HG02943 (cell line): ENCODE results near the gene ERFL.
"Not testable (repeated sequence)": the region's sequence is repeated elsewhere in the genome, so short reads cannot be mapped to it uniquely, and the experiment has no call there.

Experiments
- ATAC-seq: cut with Tn5 transposase; IDR thresholded peaks from one replicate; pipeline ENCODE4 v1.9.1; 2021; ENCODE audit warnings: mild to moderate bottlenecking, low read depth, moderate library complexity; ENCODE audit not compliant: unreplicated experiment

The ERFL gene

DNA sequence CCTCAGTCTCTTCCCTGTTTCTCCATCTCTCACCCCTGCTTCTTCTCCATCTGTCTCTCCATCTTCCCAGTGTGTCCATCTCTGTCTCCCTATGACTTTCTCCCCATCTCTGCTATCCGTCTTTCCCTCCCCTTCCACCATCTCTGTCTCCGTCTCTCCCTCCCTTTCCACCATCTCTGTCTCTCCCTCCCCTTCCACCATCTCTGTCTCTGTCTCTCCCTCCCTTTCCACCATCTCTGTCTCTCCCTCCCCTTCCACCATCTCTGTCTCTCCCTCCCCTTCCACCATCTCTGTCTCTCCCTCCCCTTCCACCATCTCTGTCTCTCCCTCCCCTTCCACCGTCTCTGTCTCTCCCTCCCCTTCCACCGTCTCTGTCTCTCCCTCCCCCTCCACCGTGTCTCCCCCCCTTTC is 13.8 kb downstream of the ERFL start:
- not testable (repeated sequence) for ATAC-seq

DNA sequence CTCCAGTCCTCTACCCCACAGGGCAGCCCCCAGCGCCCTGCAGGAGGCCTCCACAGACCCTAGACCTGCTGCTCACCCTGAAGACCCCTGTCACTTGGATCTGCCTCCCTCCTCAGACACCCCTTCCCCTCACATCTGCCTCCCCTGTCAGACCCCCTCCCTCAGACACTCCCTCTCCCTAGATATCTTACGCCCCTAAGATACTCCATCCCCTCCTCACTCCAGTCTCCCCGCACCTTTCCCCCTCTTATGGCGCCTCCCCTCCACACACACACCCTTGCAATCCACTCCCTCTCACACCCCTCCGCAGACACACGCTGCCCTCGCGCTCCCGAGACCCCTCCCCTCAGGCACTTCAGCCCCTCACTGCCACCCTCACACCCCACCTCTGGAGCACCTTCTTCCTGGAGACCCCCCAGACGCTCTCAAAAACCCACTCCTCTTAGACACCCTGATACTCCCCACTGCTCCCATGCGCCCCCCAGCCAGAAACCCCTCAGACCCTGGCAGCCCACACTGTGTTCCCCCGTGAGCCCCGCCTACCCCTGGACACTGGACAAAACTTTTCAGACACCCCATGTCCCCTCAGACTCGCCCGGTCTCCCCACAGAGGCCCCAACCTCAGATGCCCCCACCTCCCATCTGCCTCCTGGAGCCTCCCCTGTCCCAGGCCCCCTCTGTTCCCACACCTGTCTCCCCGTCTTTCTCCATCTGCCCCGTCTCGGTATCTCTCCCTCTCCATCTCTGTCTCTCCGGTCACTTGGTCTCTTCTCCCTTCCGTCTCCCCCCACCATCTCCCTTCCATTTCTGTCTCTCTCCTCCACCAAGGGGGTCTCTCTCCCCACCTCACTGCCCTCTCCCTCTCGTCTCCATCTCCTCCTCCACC is 14.5 kb downstream of the ERFL start:
- no peak for ATAC-seq

DNA sequence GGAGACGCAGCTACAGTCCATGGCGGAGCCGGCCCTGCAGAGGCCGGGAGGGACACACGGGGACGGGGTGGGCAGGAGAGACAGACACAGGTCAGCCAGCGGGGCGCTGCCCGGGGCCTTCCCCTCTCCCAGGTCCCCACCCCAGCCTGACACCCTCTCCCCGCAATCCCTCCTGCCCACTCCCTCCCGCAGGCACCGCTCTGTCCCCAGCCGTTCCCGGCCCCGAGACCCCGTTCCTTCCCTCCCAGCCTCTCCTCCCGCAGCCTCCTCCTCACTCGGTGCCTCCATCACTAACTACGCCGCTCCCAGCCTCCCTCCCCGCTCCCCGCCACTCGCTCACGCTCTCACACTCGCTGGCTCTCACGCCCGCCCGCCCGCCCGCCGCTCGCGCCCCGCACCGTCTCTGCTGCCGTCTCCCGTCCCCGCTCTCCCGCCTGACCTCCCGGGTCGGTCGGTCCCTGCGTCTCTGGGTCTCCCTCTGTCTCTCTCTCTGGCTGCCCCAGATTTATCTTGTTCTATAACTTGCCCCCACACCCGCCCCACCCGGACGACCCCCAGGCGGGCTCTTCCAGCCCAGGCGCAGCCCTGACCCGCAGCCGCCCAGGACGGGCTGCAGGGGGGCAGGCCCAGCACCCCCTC is 15.2 kb downstream of the ERFL start:
- ATAC-seq = no peak

DNA sequence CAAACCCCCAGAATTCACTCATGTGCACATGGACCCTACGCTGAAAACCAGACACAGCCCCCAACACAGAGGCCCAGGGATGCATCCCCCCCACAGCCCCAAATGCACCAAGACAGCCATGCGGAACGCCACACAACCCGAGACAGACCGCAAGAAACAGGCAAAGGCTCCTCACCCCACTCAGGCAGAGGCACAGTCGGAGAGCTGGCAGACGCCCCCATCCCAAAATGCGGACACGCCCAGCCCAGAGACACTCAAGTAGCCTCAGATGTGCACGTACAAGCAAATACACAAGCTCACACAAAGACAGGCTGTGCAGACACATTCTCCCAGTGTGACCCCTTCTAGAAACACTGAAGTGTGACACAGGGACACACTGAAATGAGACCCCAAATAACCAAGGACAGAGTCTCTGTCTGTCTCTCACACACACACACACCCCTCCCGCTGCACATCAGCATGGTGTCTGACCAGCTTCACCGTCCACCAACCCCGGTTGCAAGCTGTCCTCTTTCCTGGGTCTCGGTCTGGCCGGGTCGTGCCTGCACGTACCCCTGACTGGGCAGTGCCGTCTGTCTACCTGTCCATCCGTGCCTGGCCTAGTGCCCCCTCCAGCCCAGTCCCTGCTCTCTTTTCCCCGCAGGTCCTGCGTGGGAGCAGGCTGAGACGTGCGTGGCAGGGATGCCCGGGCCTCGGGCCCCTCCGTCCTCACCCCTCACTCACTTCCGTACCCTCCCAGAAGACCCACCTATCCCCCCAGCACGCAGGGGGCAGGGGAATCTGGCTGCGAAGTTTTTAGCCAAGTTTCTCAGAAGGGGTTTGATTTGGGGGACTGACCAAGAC is 16.1 kb downstream of the ERFL start:
- no peak for ATAC-seq

DNA sequence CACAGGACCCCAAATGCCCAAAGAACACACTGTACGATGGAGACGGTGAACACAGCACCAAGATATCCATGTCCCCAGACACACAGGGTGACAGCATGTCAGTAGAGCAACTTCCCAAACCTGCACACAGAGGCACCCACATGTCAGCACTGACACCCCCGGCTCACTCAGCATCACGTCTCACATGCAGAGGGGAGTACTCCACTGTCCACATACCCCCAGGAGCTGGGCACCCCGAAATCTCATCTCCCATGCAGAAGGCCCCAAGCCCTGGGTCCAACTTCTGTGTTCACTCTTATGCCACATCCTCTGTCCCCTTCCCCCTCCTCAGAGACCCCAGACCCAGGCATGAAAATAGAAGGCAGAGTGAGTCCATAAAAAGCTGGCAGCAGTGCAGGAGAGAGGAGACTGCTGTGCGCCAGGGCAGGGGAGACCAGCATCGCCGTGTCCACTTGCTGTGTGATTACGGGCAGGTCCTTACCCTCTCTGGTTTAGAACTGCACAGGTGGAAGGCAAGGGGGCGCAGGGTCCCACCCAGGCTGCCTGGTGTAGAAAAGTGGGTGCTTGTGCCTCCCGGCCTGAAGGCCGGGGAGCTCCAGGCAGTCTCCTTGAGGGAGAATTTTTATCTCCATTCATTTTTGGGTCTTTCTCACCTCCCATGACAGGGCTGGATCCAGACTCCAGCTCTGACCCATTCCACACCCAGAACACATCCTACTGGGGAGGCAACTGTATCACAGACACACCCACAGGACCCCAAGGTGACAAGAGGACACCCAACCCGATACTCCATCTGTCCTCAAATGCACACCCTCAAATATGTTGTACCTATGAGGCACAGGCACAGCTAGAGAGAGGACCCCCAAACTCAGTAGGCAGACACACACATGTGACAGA is 17.0 kb downstream of the ERFL start:
- ATAC-seq = no peak

DNA sequence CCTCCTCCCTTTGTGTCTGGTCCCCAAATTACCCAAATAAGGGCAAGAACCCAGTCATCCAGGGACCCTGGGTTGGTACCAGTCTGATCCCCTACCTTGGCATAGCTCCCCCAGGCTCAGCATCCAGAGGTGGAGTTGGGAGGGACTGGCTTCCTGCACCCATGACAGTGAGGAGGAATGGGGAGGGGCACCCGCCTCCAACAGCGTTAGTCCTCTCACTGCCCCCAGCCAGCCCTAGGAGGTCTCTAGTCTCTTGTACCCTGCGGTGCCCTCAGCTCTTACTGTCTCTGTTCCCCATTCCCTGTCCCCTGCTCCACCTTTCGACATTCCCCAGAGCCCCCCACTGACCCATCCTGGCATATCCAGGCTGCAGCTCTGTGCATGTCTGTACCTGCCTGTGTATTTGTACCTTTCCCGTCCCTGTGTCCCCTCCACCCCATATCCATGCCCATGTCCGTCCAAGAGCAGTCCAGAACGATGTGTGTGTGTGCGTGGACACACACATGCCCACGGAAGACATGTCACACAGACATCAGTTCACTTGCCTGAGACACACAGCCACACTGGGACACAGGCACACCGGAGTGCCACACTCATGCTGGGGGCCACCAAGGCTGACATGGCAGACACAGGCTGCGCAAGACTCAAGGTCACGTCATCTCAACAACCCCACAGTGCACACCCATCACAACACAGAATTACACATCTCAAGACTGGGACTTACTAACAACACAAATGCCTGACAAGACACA is 17.8 kb downstream of the ERFL start:
- ATAC-seq = no peak

DNA sequence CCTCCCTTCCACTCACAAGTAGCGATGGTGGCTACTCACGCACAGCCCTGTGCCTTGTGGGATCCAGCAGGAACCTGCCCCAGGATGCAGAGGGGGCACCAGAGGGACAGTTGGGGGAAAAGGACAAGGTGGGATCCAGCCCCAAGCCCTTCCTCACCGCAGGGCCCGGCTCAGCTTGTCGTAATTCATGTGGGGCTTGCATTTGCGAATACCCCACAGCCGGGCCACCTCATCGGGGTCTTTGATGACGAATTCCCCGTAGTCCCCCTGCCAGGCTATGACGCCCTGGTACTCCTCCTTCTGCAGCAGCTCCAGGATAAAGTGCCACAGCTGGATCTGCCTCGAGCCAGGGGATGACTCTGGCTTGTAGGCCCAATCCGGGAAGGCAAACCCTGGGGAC is 18.5 kb downstream of the ERFL start:
- ATAC-seq = no peak

DNA sequence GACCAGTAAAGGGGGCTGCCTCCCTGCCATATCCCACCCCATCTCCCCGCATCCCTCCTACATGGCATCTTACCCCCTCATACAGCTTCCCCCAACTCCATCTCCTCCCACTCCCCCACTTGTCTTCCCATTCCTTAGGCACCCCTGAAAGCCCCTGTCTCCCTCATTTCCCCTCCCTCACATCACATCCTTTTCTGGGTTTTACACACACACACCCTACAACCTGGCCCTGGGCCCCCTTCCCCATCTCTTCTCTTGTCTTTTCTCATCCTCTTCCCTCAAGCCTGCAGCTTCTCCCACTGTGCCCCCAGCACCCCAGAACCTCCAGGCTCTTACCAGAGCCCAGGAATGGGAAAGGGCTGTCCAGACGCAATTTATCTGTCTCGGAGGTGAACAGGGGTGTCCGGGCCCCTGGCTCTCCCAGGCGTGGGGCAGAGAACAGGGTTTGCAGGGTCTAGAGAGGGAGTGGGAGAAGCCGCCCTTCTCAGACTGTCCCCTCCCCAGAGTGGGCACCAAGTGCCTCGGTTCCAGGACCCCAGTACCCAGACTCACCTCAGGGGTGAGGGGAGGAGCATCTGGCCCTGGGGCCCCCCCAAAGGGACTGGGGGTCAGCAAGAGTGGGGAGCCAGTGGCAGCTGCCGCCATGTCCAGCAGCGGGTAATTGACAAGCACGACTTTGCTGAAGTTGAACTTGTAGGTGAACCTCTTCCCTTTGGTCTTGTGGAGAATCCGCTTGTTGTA is 19.4 kb downstream of the ERFL start:
- ATAC-seq = no peak

DNA sequence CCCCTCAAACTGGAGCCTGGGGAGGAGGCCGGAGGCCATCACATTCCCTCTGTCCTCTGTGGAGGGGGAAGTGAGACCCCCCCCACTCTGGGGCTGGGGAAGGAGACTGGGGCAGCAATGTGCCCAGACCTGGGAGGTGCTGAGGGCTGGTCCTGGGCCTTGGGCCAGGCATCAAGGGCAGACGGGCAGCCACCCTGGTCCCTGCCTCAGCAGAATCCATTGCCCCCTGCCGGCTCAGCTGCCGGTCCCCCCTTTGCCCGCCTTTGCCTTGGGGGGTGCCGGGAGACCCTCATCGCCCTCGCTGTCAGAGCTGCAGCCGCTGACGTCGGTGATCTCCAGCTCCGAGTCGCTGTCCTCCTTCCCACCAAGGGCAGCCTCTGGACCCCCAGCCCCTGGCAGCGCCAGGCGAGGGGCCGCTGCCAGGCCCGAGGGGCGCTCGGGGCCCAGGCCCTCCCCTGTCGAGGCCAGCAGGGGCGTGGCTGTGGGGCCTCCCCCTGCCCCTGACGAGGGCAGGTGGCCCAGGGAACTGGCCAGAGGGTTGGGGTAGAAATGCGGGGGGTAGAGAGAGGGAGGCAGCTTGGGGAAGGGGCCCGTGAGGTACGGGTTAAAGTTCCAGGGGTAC is 20.1 kb downstream of the ERFL start:
- no peak for ATAC-seq

DNA sequence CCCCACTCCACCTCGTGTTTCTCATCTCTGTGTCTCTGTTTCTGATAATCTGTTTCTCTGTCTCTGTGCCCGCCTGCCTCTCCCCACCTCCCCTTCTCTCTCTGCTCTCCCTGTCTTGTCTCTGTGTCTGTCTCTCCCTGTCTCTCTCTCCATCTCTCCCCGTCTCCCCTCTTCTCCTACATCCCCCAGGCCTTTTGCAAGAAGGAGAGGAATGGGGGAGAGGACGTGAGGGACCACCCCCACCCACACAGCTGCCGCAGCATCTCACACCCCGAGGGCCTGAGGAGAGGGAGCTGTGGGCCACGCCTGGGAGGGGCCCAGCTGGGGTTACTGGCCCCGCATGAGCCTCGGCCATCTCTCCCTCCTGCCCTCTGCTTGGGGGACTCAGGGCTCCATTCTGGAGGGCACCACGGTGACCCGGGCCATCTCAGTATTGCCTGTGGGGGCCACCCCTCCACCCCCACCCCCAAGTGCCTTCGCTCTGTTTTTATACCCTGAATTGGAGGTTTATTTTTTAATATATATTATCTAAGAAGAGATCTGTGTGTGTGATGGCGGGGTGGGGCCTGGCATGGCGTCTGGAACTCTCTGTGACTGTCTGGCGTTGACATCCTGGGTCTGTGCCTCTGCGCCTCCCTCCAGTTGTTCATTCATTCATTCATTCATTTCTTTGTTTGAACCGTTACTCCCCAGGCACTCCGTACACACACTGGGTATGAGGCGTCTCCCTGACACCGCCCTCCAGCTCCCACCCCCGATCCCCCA is 21.2 kb downstream of the ERFL start:
- no peak for ATAC-seq

DNA sequence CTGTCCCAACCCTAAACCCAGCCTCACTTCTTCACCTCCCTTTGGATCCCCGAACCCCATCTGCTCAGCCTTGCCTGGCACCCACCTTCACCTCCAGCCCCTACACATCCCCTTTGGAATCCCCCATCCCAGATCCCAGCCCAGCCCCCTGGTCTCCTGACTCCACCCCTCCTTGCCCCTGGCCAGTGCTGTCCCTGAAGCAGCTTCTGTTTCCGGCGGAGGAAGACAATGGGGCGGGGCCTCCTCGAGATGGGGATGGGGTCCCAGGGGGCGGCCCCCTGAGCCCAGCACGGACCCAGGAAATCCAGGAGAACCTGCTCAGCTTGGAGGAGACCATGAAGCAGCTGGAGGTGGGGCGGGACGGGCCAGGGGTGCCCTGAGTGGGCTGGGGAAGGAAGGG is 22.0 kb downstream of the ERFL start:
- ATAC-seq = no peak

DNA sequence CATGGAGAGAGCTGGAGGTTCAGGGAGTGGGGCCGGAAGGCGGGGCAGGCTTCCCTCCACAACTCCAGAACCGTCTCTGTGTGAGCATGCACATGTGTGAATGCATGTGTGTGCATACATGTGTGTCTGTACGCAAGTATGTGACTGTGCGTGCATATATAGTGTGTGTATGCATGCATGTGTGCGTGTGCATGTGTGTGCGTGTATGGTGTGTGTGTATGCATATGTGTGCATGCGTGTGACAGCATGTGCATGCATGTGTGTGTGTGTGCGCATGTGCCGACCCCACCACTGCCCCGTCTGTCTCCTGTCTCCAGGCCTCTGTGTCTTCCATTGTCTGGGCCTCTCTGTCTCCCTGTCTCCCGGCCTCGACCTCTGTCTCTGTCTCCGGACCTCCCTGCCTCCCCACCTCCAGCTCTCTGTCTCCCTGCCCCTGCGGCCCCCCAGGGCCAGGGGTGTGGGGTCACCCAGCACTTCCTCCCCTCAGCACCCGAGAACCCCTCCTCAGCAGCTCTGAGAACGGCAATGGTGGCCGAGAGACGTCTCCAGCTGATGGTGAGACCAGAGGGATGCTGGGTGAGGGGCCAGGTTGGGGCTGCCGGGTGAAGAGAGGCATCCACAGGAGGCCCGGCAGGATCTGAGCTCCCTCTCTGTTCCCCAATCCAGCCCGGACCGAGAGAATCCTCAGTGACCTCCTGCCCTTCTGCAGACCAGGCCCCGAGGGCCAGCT is 22.8 kb downstream of the ERFL start:
- ATAC-seq = no peak

DNA sequence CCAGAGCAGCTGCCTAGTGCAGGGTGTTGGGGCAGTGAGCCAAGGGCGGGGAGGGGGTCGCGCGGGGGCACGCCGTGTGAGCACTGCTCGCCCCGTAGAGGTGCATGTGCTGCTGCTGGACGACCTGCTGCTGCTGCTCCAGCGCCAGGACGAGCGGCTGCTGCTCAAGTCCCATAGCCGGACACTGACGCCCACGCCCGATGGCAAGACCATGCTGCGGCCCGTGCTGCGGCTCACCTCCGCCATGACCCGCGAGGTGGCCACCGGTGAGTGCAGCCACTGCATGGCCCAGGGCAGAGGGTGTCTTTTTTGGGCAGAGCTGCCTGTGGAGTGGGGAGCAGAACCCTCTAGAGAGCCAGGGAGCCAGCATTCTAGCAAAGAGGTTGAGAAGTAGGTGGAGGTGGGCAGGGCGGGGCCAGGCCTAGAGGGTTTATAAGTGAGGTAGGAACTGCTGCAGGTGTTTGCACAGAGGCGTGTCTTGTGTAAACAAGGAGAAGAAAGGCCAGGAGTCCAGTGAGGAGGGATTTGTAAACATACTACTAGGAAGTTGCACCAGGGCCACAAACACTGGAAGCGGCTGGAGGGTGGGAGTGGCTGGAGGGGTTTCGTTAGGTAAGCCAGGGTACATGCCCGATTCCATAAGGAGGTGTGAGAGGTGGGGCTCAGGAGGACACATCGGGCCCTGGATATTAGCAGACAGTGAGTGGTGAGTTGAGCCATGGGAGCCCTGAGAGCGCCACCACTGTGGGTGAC is 24.0 kb downstream of the ERFL start:
- ATAC-seq = no peak

DNA sequence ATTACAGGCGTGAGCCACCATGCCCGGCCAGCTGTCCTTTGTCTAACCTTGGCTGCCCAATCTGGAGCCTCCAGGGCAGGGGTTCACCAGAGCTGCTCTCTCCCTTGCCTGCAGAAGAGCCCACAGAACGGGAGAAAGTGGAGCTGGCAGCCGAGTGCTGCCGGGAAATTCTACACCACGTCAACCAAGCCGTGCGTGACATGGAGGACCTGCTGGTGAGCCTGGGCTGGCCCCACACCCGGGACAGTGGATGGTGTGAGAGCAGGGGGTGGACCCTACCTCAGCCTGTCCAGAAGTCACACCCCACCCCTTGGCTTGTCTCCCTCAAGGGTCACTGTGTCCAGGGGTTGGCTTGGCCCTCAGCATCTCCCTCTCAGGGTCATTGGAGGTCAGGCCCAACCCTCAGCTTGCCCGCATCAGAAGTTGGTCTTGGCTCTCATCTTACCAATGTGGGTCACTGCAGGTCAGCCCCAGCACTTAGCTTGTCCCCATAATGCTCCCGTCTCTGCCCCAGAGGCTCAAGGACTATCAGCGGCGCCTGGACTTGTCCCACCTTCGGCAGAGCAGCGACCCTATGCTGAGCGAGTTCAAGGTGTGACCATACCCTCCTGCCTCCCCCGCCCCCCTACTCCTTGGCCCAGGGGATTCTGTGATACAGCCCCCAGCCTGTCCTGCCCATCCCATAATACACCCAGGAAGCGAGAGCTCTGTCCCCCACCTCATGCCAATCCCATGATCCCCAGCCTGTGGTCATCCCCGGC is 24.9 kb downstream of the ERFL start:
- ATAC-seq = no peak

DNA sequence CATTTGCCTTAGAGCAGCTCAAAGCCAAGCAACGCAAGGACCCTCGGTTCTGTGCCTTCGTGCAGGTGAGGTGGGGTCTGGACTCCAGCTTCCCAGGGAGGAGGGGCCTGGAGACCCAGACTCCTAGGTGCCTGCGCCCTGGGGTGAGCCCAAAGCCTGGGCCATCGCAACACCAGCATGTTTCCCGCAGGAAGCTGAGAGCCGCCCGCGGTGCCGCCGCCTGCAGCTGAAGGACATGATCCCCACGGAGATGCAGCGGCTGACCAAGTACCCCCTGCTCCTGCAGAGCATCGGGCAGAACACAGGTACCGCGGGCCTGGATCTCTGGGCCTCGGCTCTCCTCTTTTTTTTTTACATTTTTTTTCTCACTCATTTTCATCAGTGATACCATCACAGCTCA is 25.7 kb downstream of the ERFL start:
- ATAC-seq = no peak
